ENCODE results near the gene CENPC.
"Not testable (repeated sequence)": the region's sequence is repeated elsewhere in the genome, so short reads cannot be mapped to it uniquely, and the experiment has no call there.

The CENPC gene

GRCh38 chr4:67448621-67449020 is 96.7 kb downstream of the CENPC start:
- Histone ChIP-seq H3K4me3 (ENCODE audit: low read depth, low read length) (no peak overlapping the region), H3K27me3 (no peaks in the 10 kb centered on the region), H3K36me3 (no peaks in the 10 kb centered on the region), H3K9me3 (no peaks in the 10 kb centered on the region; the same call in 1 of the 2 replicates), H3K4me1 (no peaks in the 10 kb centered on the region; the same call in 1 of the 2 replicates)
- no peak for TF ChIP-seq CTCF (IDR thresholded peaks at IDR 0.05; ENCODE audit: low read depth, low read length)
- no peak for DNase-seq

- Histone ChIP-seq H3K27me3 (no peaks in the 10 kb centered on the region), H3K9me3 (no peaks in the 10 kb centered on the region; the same call in 1 of the 2 replicates), H3K36me3 (no peaks in the 10 kb centered on the region), H3K4me1 (no peaks in the 10 kb centered on the region; the same call in 1 of the 2 replicates), H3K4me3 (ENCODE audit: low read depth, low read length) (no peak overlapping the region)
- DNase-seq: no peak
- TF ChIP-seq CTCF (IDR thresholded peaks at IDR 0.05; ENCODE audit: low read depth, low read length): no peak
Measured at GRCh38 chr4:67447873-67448272, 97.4 kb downstream of the CENPC start.

GRCh38 chr4:67446811-67447210 is 98.5 kb downstream of the CENPC start:
- Histone ChIP-seq H3K4me3 (ENCODE audit: low read depth, low read length) (no peak overlapping the region), H3K9me3 (no peaks in the 10 kb centered on the region; the same call in 1 of the 2 replicates), H3K4me1 (no peaks in the 10 kb centered on the region), H3K27me3 (no peaks in the 10 kb centered on the region), H3K36me3 (no peaks in the 10 kb centered on the region)
- no peak for TF ChIP-seq CTCF (IDR thresholded peaks at IDR 0.05; ENCODE audit: low read depth, low read length)
- DNase-seq: no peak

- not testable (repeated sequence) for DNase-seq; H3K27me3 ChIP-seq; H3K9me3 ChIP-seq; H3K4me1 ChIP-seq; H3K36me3 ChIP-seq; H3K4me3 ChIP-seq (ENCODE audit: low read depth, low read length)
Measured at GRCh38 chr4:67445881-67446280, 99.4 kb downstream of the CENPC start.

GRCh38 chr4:67438975-67439374 is 106.3 kb downstream of the CENPC start:
- Histone ChIP-seq H3K27me3 (no peaks in the 10 kb centered on the region), H3K4me3 (ENCODE audit: low read depth, low read length) (no peak overlapping the region), H3K36me3 (no peaks in the 10 kb centered on the region), H3K9me3 (no peaks in the 10 kb centered on the region), H3K4me1 (no peaks in the 10 kb centered on the region)
- TF ChIP-seq CTCF (IDR thresholded peaks at IDR 0.05; ENCODE audit: low read depth, low read length): no peak
- DNase-seq: no peak

GRCh38 chr4:67437974-67438713 is 107.2 kb downstream of the CENPC start:
- Histone ChIP-seq H3K9me3 (no peaks in the 10 kb centered on the region), H3K4me1 (no peaks in the 10 kb centered on the region), H3K4me3 (ENCODE audit: low read depth, low read length) (no peak overlapping the region), H3K27me3 (no peaks in the 10 kb centered on the region), H3K36me3 (no peaks in the 10 kb centered on the region)
- DNase-seq: no peak
- no peak for TF ChIP-seq CTCF (IDR thresholded peaks at IDR 0.05; ENCODE audit: low read depth, low read length)

Data from BE2C (cell line).